H1 (cell line): ENCODE data around the gene PHC2. TPM values are rescaled to one million over a fixed set of nuclear protein-coding genes. Genes with fewer than 3 reads are reported as not detected.

Experiments
- CTCF ChIA-PET: fragments of 300-600 bp; sonication (Branson Sonifier 250); formaldehyde crosslinking; loops from one replicate; lab custom pipeline; 2021; ENCODE audit not compliant: partially characterized antibody; lab: Charles Lee
- POLR2A ChIA-PET: fragments of 300-600 bp; sonication (Branson Sonifier 250); formaldehyde crosslinking; loops from one replicate; lab custom pipeline; 2021; ENCODE audit warnings: inconsistent platforms; ENCODE audit not compliant: partially characterized antibody; lab: Charles Lee
- DNase-seq, 2 experiments: peaks; one replicate each; pipeline versions ENCODE4 v3.0.0 to v3.0.0-alpha.2; 2010 to 2022; ENCODE audit warnings: low spot score in 2 of 2, low read depth in 1 of 2, mixed read lengths in 1 of 2
- FAIRE-seq: peaks from 2 replicates; lab custom pipeline; 2011; peaks lifted over from hg19 to GRCh38; lab: Jason Lieb, UNC
- H2AFZ ChIP-seq: 2 replicates; pipeline ENCODE4 v1.8.1; 2012; ENCODE audit warnings: low read length, inconsistent platforms
- H2AK5ac ChIP-seq: 2 replicates; pipeline ENCODE4 v1.6.1; 2013; ENCODE audit warnings: low read depth, low read length
- H2BK120ac ChIP-seq: replicated peaks from 2 replicates; pipeline ENCODE3; 2013; ENCODE audit warnings: low read depth, low read length, inconsistent platforms
- H2BK12ac ChIP-seq: 2 replicates; pipeline ENCODE4 v1.6.1; 2013; ENCODE audit warnings: low read depth, low read length
- H2BK15ac ChIP-seq: 2 replicates; pipeline ENCODE4 v1.6.1; 2013; ENCODE audit warnings: low read length
- H2BK20ac ChIP-seq: 2 replicates; pipeline ENCODE4 v1.6.1; 2013; ENCODE audit warnings: low read length
- H2BK5ac ChIP-seq: 2 replicates; pipeline ENCODE4 v1.6.1; 2013; ENCODE audit warnings: low read depth, low read length
- H3K14ac ChIP-seq: 2 replicates; pipeline ENCODE4 v1.6.1; 2013; ENCODE audit warnings: inconsistent platforms; ENCODE audit not compliant: insufficient read length
- H3K18ac ChIP-seq: 2 replicates; pipeline ENCODE4 v1.6.1; 2013; ENCODE audit warnings: low read length; ENCODE audit errors: extremely low read depth
- H3K23ac ChIP-seq: 2 replicates; pipeline ENCODE4 v1.6.1; 2013; ENCODE audit warnings: inconsistent platforms; ENCODE audit not compliant: insufficient read length
- H3K23me2 ChIP-seq: 2 replicates; pipeline ENCODE4 v1.6.1; 2013; ENCODE audit warnings: low read depth, low read length
- H3K27ac ChIP-seq: 2 replicates; pipeline ENCODE4 v1.6.1; 2011; ENCODE audit warnings: low read depth, low read length, inconsistent platforms
- H3K27me3 ChIP-seq, 4 experiments: replicated peaks in 1 of 4; 1 replicate in 1 of 4; 2 replicates in 3 of 4; pipeline versions ENCODE4 v1.6.1 to v1.8.1; 2011 to 2013; ENCODE audit warnings: low read length in 3 of 4, mild to moderate bottlenecking in 3 of 4, inconsistent platforms in 2 of 4, mixed read lengths in 2 of 4, moderate library complexity in 1 of 4; ENCODE audit not compliant: control insufficient read depth in 3 of 4, insufficient read depth in 3 of 4; ENCODE audit errors: extremely low read depth in 1 of 4
- H3K36me3 ChIP-seq, 4 experiments: 2 replicates each; pipeline versions ENCODE4 v1.6.1 to v1.8.1; 2011 to 2013; ENCODE audit warnings: mild to moderate bottlenecking in 4 of 4, low read length in 3 of 4, moderate library complexity in 2 of 4, control low read depth in 1 of 4, inconsistent platforms in 1 of 4; ENCODE audit not compliant: insufficient read depth in 4 of 4, control insufficient read depth in 2 of 4
- H3K4ac ChIP-seq: replicated peaks from 2 replicates; pipeline ENCODE3; 2013; ENCODE audit warnings: low read length, low read depth, mixed read lengths, inconsistent platforms; ENCODE audit not compliant: insufficient read length
- H3K4me1 ChIP-seq, 4 experiments: replicated peaks in 1 of 4; 1 replicate in 1 of 4; 2 replicates in 3 of 4; pipeline versions ENCODE4 v1.6.1 to v1.8.1; 2011 to 2013; ENCODE audit warnings: low read length in 3 of 4, inconsistent platforms in 2 of 4, mixed read lengths in 1 of 4; ENCODE audit not compliant: insufficient read depth in 4 of 4, control insufficient read depth in 3 of 4
- H3K4me2 ChIP-seq, 2 experiments: 2 replicates each; pipeline versions ENCODE4 v1.6.1 to v1.8.1; 2011 to 2013; ENCODE audit warnings: low read depth in 2 of 2, low read length in 2 of 2, control low read depth in 1 of 2, inconsistent platforms in 1 of 2, mild to moderate bottlenecking in 1 of 2; ENCODE audit not compliant: insufficient read depth in 1 of 2
- H3K4me3 ChIP-seq, 4 experiments: fragments of 200-600, 300-600 bp in 1 of 4; sonication (generic), shearing (Covaris generic), sonication (Bioruptor Twin) in 1 of 4; 2 replicates each; pipeline versions ENCODE4 v1.5.1 to v1.8.1; 2011 to 2016; ENCODE audit warnings: low read length in 4 of 4, low read depth in 3 of 4, control low read depth in 2 of 4, inconsistent platforms in 2 of 4, mild to moderate bottlenecking in 2 of 4, mixed read lengths in 1 of 4, moderate library complexity in 1 of 4; ENCODE audit not compliant: insufficient read depth in 2 of 4; ENCODE audit errors: extremely low read depth in 1 of 4
- H3K56ac ChIP-seq: replicated peaks from 2 replicates; pipeline ENCODE3; 2013; ENCODE audit warnings: low read depth, mild to moderate bottlenecking, mixed read lengths, low read length, inconsistent platforms; ENCODE audit not compliant: insufficient read length
- H3K79me1 ChIP-seq: 2 replicates; pipeline ENCODE4 v1.6.1; 2013; ENCODE audit warnings: low read depth, low read length, control low read depth
- H3K79me2 ChIP-seq, 2 experiments: 2 replicates each; pipeline versions ENCODE4 v1.6.1 to v1.8.1; 2012 to 2013; ENCODE audit warnings: low read length in 2 of 2, mild to moderate bottlenecking in 2 of 2, inconsistent platforms in 1 of 2; ENCODE audit not compliant: insufficient read depth in 2 of 2, control insufficient read depth in 1 of 2
- H3K9ac ChIP-seq, 4 experiments: replicated peaks in 1 of 4; 1 replicate in 1 of 4; 2 replicates in 3 of 4; pipeline versions ENCODE4 v1.6.1 to v1.8.1; 2011 to 2013; ENCODE audit warnings: low read depth in 3 of 4, low read length in 3 of 4, control low read depth in 2 of 4, mild to moderate bottlenecking in 2 of 4, moderate library complexity in 2 of 4, inconsistent platforms in 1 of 4; ENCODE audit errors: extremely low read depth in 1 of 4
- H3K9me3 ChIP-seq, 2 experiments: 2 replicates each; pipeline versions ENCODE4 v1.6.1 to v1.8.1; 2012 to 2013; ENCODE audit warnings: mild to moderate bottlenecking in 2 of 2, moderate library complexity in 2 of 2, control low read depth in 1 of 2, inconsistent platforms in 1 of 2, low read depth in 1 of 2, low read length in 1 of 2, mixed read lengths in 1 of 2; ENCODE audit not compliant: insufficient read depth in 2 of 2
- H4K20me1 ChIP-seq, 2 experiments: replicated peaks in 1 of 2; 2 replicates each; pipeline versions ENCODE3 to v1.8.1; 2011 to 2013; ENCODE audit warnings: inconsistent platforms in 2 of 2, low read length in 2 of 2, mild to moderate bottlenecking in 1 of 2; ENCODE audit not compliant: insufficient read depth in 2 of 2, control insufficient read depth in 1 of 2
- H4K5ac ChIP-seq: 2 replicates; pipeline ENCODE4 v1.6.1; 2013; ENCODE audit warnings: low read length, low read depth, mixed read lengths, inconsistent platforms; ENCODE audit not compliant: insufficient read length
- H4K8ac ChIP-seq: 2 replicates; pipeline ENCODE4 v1.8.0; 2013; ENCODE audit warnings: mild to moderate bottlenecking, moderate library complexity, low read length, inconsistent platforms; ENCODE audit not compliant: insufficient read depth; ENCODE audit errors: extremely low read depth
- H4K91ac ChIP-seq: replicated peaks from 2 replicates; pipeline ENCODE3; 2013; ENCODE audit warnings: low read length, mixed read lengths, inconsistent platforms; ENCODE audit not compliant: insufficient read length
- CBX5 ChIP-seq: fragments of 300-800, 300-1000 bp; sonication (generic); IDR thresholded peaks from 2 replicates; pipeline ENCODE4 v1.7.1; 2016; ENCODE audit warnings: antibody characterized with exemption, low read length, low read depth
- CEBPB ChIP-seq: IDR thresholded peaks from 2 replicates; pipeline ENCODE4 v1.6.1; 2012; ENCODE audit warnings: low read depth, low read length
- E2F6 ChIP-seq: IDR thresholded peaks from 2 replicates; pipeline ENCODE4 v1.6.1; 2012; ENCODE audit warnings: inconsistent platforms
- EZH2 ChIP-seq: fragments of 200-600 bp; sonication (generic); IDR thresholded peaks from 2 replicates; pipeline ENCODE4 v1.7.1; 2012; ENCODE audit warnings: low read depth, mild to moderate bottlenecking, moderate library complexity, low read length, inconsistent platforms; ENCODE audit not compliant: severe bottlenecking
- HDAC6 ChIP-seq: IDR thresholded peaks from one replicate; pipeline ENCODE4 v1.7.1; 2012; ENCODE audit warnings: low read depth, mild to moderate bottlenecking, inconsistent platforms, low read length, moderate library complexity
- KDM5A ChIP-seq: fragments of 200-600 bp; IDR thresholded peaks from 2 replicates; pipeline ENCODE4 v1.7.1; 2012; ENCODE audit warnings: mild to moderate bottlenecking, low read length, inconsistent platforms, mixed read lengths
- MAX ChIP-seq: IDR thresholded peaks from 2 replicates; pipeline ENCODE4 v1.6.1; 2012; ENCODE audit warnings: inconsistent platforms
- NRF1 ChIP-seq: IDR thresholded peaks from 2 replicates; pipeline ENCODE4 v1.6.1; 2011; ENCODE audit warnings: mild to moderate bottlenecking, low read depth, low read length, improper control_type of control experiment
- SIRT6 ChIP-seq: IDR thresholded peaks from one replicate; pipeline ENCODE4 v1.7.1; 2012; ENCODE audit warnings: low read length, inconsistent platforms
- SP4 ChIP-seq: IDR thresholded peaks from 2 replicates; pipeline ENCODE4 v1.6.1; 2012; ENCODE audit warnings: low read length, inconsistent platforms
- TAF1 ChIP-seq: IDR thresholded peaks from 2 replicates; pipeline ENCODE4 v1.6.1; 2011; ENCODE audit warnings: mild to moderate bottlenecking, low read depth, low read length
- TCF12 ChIP-seq: IDR thresholded peaks from 2 replicates; pipeline ENCODE4 v1.6.1; 2011; ENCODE audit warnings: low read depth, mild to moderate bottlenecking, low read length
- USF2 ChIP-seq: IDR thresholded peaks from 2 replicates; pipeline ENCODE4 v1.6.1; 2011; ENCODE audit warnings: low read length, improper control_type of control experiment
- YY1 ChIP-seq: IDR thresholded peaks from 2 replicates; pipeline ENCODE4 v1.6.1; 2011; ENCODE audit warnings: low read depth, mild to moderate bottlenecking, low read length
- WGBS, 2 experiments: shearing (Covaris generic) in 1 of 2; methylation state at CpG; one replicate each; pipeline versions ENCODE4 v1.1.6 to v1.1.7; 2013 to 2015; ENCODE audit warnings: low lambda C conversion rate in 2 of 2, mixed read lengths in 2 of 2, inconsistent platforms in 1 of 2, low coverage in 1 of 2, missing lambda C conversion rate in 1 of 2; ENCODE audit not compliant: insufficient replicate concordance in 2 of 2, insufficient coverage in 1 of 2, insufficient read length in 1 of 2; ENCODE audit errors: extremely low coverage in 1 of 2, missing lambda C conversion rate in 1 of 2; 5-methylcytosine and 5-hydroxymethylcytosine counted together
- polyA plus RNA-seq, 7 experiments: library from polyadenylated mRNA; depleted of rRNA in 3 of 7; stranded (reverse) in 5 of 7; unstranded in 2 of 7; fragments of >200 nt in 5 of 7; fragments of 200-250 nt in 2 of 7; gene quantifications; 1 replicate in 5 of 7; 2 replicates in 1 of 7; 4 replicates in 1 of 7; pipeline versions ENCODE4 v1.2.1 to v1.2.3, GENCODE V29; 2011 to 2013; ENCODE audit warnings: missing spikeins in 2 of 7, mixed read lengths in 2 of 7
- total RNA-seq: library from RNA; stranded (reverse); fragmentation: NEBNext Ultra II Directional; extraction: Animal tissue kit (Norgen Biotek cat#: 25700); gene quantifications from 2 replicates; pipeline ENCODE4 v1.2.1, GENCODE V29; 2021

Gene PHC2
- total and polyA plus RNA-seq, 2 of the 8 experiments (the other 6 are each of a cell fraction or from before 2014, with no cell fraction given), result 5.6 to 14.2 TPM

GRCh38 chr1:33312413-33312749, 118.5 kb downstream of the PHC2 start:
- Histone ChIP-seq H3K79me2 (no peaks in the 10 kb centered on the region), H2AK5ac (no peak overlapping the region), H4K91ac (no peak overlapping the region), H3K23ac (no peak overlapping the region), H3K4me1 (no peaks in the 10 kb centered on the region), H2BK5ac (no peak overlapping the region), H3K9me3 (peaks cover 2 to 8% of the 10 kb centered on the region in 2 experiments; a peak in 1 of 4 replicates), H3K36me3 (no peaks in the 10 kb centered on the region), H3K9ac (no peak overlapping the region), H3K56ac (no peak overlapping the region), H2BK120ac (no peak overlapping the region), H3K14ac (no peak overlapping the region), H2BK12ac (no peak overlapping the region), H3K4ac (no peak overlapping the region), H3K23me2 (no peaks in the 10 kb centered on the region), H4K20me1 (peaks cover 0 to under 1% of the 10 kb centered on the region in 2 experiments), H2AFZ (no peak overlapping the region), H4K5ac (no peak overlapping the region), H2BK20ac (no peak overlapping the region), H3K18ac (no peak overlapping the region), H4K8ac (no peak overlapping the region), H3K27ac (no peak overlapping the region), H3K4me2 (no peak overlapping the region), H3K27me3 (peaks cover 0 to 3% (median 1%) of the 10 kb centered on the region in 4 experiments; a peak in 2 of 7 replicates), H3K4me3 (no peak overlapping the region), H3K79me1 (no peaks in the 10 kb centered on the region), H2BK15ac (no peak overlapping the region)
- DNase-seq (no peak), FAIRE-seq (no peak)
- ChIA-PET POLR2A (interaction anchor here (1.1 to 1.4 kb wide), 2 partner anchors 10 to 26 kb away, joined by 3 to 4 read pairs; no protein-coding TSS in a partner anchor), CTCF (interaction anchor here (0.7 to 5.5 kb wide), 6 partner anchors 10 to 1695 kb away, joined by 3 to 50 read pairs (median 4); no protein-coding TSS in a partner anchor)
- 78% methylated on average over 5 of the region's 5 CpGs; no CpG with 5 or more reads in 1 of the 2 experiments for WGBS, 2 experiments
- no peak for TF ChIP-seq YY1
- TF ChIP-seq KDM5A, result no peak
- TF ChIP-seq E2F6, result no peak
- TF ChIP-seq TCF12, result no peak
- no peak for TF ChIP-seq TAF1
- TF ChIP-seq HDAC6, result no peak
- no peak for TF ChIP-seq NRF1
- no peak for TF ChIP-seq USF2
- TF ChIP-seq CBX5, result no peak
- TF ChIP-seq MAX, result no peak
- no peak for TF ChIP-seq CEBPB
- no peak for TF ChIP-seq EZH2
- no peak for TF ChIP-seq SIRT6
- TF ChIP-seq SP4, result no peak
